ENCODE data around the gene NPC1L1.

GRCh38 chr7:44548893-44549292 is 7.8 kb upstream of the NPC1L1 start:
- TF ChIP-seq CTCF (IDR thresholded peaks at IDR 0.05) (no peak), POLR2A (IDR thresholded peaks at IDR 0.05) (no peak)
